SKM-1 (cell line): ENCODE results near the gene ARHGAP9.
"Not testable (repeated sequence)": the region's sequence is repeated elsewhere in the genome, so short reads cannot be mapped to it uniquely, and the experiment has no call there.

Source experiments
- DNase-seq: peaks from one replicate; lab custom pipeline; 2025; ENCODE audit not compliant: unreplicated experiment; lab: John Stamatoyannopoulos, UW

Gene ARHGAP9

DNA sequence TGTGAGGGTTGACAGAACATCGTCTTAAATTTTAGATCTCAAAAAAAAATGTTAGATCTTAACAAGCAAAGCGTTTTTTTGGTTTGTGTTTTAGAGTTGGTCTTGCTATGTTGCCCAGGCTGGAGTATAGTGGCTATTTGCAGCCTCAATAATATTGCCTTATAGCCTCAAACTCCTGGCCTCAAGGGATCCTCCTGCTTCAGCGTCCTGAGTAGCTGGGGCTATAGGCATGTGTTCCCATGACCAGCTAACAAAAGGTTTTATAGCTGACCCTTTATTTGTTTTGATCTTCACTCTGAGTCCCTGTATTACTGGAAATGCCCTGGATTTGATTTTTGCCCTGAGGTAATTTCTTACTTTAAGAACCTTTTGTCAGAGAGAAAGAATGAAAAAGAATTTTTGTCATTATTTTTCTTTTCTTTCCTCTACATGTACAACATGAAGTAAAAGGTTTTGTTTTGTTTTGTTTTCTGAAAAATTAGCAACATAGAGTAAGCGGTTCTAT lies 39.9 kb downstream of the ARHGAP9 start:
- DNase-seq: no peak

GRCh38 chr12:57438400-57438799 lies 41.3 kb downstream of the ARHGAP9 start:
- no peak for DNase-seq

- DNase-seq: no peak
These were observed 44.4 kb downstream of the ARHGAP9 start for GRCh38 chr12:57435293-57435692.

GRCh38 chr12:57434517-57435223 lies 45.0 kb downstream of the ARHGAP9 start, which contains the start of gene INHBC:
TSS of gene INHBC (plus strand) at chr12:57434784. CDS start at chr12:57434887, 103 bp downstream.
- no peak for DNase-seq

GRCh38 chr12:57433370-57433769 lies 46.3 kb downstream of the ARHGAP9 start:
- no peak for DNase-seq

GRCh38 chr12:57431654-57432188 lies 47.9 kb downstream of the ARHGAP9 start:
- no peak for DNase-seq

GRCh38 chr12:57430931-57431566 lies 48.6 kb downstream of the ARHGAP9 start, which contains the start of gene R3HDM2:
TSS of gene R3HDM2 (minus strand) at chr12:57431043. CDS start at chr12:57310428, 120,615 bp downstream.
- peak; percentile 57 for DNase-seq

DNA sequence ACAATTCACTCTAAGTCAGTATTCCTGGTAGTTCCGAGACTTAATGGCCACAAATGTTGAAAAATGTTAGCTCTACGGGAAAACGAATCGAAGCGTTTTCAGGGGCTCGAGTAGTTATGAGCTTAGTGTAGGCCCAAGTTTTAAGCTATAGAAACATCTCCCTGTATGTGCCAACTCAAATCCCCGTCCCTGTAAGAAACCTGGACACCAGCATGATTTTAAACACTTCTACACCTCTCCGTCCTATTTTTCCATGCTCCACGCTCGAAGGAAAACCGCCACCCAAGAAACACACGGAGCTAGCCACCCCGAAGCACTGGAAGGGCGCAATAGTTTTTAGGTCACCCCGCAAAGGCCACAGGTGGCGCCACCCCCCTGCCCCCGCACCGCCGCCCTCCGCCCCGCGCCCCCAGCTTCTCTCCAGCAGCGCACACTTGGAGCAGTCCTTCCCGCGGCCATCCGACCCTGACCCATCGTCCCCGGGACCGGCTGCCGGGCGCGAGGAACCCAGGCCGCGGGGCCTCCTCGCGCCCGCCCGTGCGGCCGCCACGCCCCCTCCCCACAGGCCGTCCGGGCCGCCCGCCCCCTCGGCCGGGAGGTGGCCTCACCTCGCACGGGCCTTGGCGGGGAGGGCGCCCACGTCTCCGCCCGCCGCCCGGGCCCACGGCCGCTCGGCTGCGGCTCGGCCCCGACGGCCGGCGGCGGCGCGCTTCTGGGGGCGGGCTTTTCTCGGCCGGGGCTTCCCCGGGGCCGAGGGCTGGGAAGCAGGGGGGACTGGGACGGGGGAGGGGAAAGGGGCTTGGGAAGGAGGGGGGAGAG lies 49.3 kb downstream of the ARHGAP9 start:
- DNase-seq: no peak

DNA sequence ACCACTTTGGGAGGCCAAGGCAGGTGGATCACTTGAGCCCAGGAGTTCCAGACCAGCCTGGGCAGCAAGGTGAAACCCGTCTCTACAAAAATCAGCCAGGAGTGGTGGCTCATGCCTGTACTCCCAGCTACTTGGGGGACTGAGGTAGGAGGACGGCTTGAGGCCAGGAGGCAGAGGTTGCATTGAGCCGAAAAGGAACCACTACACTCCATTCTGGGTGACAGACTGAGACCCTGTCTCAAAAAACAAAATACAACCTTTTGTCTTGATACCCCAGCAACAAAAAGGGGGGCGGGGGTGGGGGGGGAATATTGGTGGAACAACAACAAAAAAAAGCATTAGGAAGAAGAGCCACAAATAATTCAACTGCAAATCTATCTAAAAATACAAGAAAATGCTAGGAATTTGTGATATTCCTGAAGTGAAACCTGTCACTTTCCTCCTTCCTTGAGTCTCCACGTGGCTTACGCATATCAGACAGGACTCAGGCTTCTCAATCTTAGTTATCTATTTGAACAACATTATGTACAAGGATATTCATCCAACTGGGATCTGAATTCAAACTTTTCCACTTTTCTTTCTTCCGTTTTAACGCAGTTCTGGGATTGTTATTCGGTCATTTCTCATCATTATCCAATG lies 50.1 kb downstream of the ARHGAP9 start:
- no peak for DNase-seq

DNA sequence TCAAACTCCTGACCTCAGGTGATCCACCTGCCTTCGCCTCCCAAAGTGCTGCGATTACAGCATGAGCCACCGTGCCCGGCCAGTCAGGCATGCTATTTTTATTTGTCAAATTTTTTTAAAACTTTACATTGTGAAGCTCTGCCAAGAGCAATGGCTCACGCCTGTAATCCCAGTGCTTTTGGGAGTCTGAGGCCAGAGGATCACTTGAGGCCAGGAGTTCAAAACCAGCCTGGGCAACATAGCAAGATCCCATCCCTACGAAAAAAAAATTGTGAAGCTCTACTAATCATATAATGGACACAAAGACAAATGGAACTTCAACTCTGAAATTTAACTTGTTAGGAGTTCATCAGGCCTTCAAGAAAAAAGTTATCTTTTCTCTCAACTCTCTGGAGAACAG lies 50.7 kb downstream of the ARHGAP9 start:
- DNase-seq: no peak

DNA sequence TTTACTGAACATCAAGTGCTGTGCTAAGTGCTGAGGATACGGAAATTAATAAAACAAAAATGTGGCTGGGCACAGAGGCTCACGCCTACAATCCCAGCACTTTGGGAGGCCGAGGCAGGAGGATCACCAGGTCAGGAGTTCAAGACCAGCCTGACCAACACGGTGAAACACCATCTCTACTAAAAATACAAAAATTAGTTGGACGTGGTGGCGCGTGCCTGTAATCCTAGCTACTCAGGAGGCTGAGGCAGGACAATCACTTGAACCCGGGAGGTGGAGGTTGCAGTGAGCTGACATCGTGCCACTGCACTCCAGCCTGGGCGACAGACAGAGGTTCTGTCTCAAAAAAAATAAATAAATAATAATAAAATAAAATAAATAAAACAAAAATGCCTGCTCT lies 52.7 kb downstream of the ARHGAP9 start:
- not testable (repeated sequence) for DNase-seq
